Neural cell (in vitro differentiated cells): ENCODE results near the gene FCRL6.

Experiments
- EP300 ChIP-seq: fragments of 450-650 bp; conservative IDR thresholded peaks from 2 replicates; pipeline ENCODE4 v1.6.1; 2014; ENCODE audit warnings: antibody characterized with exemption, mild to moderate bottlenecking, moderate library complexity; ENCODE audit not compliant: poor library complexity, severe bottlenecking
- EZH2 ChIP-seq: fragments of 200-600, 300-800 bp; shearing (Covaris generic), sonication (generic); IDR thresholded peaks from 2 replicates; pipeline ENCODE4 v1.6.1; 2014; ENCODE audit warnings: antibody characterized with exemption, low read length, borderline replicate concordance, mild to moderate bottlenecking; ENCODE audit not compliant: insufficient read depth, poor library complexity, severe bottlenecking
- MXI1 ChIP-seq: fragments of 450-650 bp; conservative IDR thresholded peaks from 2 replicates; pipeline ENCODE4 v1.6.1; 2014; ENCODE audit warnings: antibody characterized with exemption, mild to moderate bottlenecking; ENCODE audit not compliant: poor library complexity, severe bottlenecking
- POLR2AphosphoS5 ChIP-seq: IDR thresholded peaks from 2 replicates; pipeline ENCODE4 v1.6.1; 2012
- RAD21 ChIP-seq: fragments of 450-650 bp; conservative IDR thresholded peaks from 2 replicates; pipeline ENCODE4 v1.6.1; 2014; ENCODE audit warnings: antibody characterized with exemption, mild to moderate bottlenecking, moderate library complexity
- TF ChIP-seq, protein P1 (sequence below): fragments of 450-650 bp; IDR thresholded peaks from 2 replicates; pipeline ENCODE4 v1.5.1; 2014; ENCODE audit warnings: antibody characterized with exemption, mild to moderate bottlenecking, moderate library complexity; ENCODE audit not compliant: poor library complexity, severe bottlenecking
- TF ChIP-seq, protein P2 (sequence below): IDR thresholded peaks from 2 replicates; pipeline ENCODE4 v1.6.1; 2012; ENCODE audit warnings: borderline replicate concordance

DNA sequence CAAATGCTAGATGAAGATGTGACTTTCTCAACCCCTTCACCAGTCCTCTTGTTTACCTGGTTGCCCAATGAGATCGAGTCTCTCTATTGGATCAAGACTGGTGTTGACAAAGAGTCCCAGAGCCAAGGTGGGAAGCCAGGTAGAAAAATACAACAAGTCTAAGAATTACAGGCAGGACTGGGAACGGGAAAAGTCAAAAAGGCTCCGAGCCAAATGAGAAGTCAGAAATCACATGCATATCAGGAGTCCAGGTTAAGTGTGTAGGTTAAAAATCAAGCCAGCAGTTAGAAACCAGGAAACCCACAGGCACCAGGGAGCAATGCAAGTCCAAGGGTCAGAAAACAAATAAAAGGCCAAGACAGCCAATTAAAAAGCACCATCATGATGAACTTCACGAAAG is 48.8 kb upstream of the FCRL6 start:
- TF ChIP-seq POLR2AphosphoS5 (no peak), EP300 (no peak), RAD21 (no peak), EZH2 (no peak), MXI1 (no peak)
- TF ChIP-seq, protein P1, sequence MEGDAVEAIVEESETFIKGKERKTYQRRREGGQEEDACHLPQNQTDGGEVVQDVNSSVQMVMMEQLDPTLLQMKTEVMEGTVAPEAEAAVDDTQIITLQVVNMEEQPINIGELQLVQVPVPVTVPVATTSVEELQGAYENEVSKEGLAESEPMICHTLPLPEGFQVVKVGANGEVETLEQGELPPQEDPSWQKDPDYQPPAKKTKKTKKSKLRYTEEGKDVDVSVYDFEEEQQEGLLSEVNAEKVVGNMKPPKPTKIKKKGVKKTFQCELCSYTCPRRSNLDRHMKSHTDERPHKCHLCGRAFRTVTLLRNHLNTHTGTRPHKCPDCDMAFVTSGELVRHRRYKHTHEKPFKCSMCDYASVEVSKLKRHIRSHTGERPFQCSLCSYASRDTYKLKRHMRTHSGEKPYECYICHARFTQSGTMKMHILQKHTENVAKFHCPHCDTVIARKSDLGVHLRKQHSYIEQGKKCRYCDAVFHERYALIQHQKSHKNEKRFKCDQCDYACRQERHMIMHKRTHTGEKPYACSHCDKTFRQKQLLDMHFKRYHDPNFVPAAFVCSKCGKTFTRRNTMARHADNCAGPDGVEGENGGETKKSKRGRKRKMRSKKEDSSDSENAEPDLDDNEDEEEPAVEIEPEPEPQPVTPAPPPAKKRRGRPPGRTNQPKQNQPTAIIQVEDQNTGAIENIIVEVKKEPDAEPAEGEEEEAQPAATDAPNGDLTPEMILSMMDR, result no peak
- TF ChIP-seq, protein P2, sequence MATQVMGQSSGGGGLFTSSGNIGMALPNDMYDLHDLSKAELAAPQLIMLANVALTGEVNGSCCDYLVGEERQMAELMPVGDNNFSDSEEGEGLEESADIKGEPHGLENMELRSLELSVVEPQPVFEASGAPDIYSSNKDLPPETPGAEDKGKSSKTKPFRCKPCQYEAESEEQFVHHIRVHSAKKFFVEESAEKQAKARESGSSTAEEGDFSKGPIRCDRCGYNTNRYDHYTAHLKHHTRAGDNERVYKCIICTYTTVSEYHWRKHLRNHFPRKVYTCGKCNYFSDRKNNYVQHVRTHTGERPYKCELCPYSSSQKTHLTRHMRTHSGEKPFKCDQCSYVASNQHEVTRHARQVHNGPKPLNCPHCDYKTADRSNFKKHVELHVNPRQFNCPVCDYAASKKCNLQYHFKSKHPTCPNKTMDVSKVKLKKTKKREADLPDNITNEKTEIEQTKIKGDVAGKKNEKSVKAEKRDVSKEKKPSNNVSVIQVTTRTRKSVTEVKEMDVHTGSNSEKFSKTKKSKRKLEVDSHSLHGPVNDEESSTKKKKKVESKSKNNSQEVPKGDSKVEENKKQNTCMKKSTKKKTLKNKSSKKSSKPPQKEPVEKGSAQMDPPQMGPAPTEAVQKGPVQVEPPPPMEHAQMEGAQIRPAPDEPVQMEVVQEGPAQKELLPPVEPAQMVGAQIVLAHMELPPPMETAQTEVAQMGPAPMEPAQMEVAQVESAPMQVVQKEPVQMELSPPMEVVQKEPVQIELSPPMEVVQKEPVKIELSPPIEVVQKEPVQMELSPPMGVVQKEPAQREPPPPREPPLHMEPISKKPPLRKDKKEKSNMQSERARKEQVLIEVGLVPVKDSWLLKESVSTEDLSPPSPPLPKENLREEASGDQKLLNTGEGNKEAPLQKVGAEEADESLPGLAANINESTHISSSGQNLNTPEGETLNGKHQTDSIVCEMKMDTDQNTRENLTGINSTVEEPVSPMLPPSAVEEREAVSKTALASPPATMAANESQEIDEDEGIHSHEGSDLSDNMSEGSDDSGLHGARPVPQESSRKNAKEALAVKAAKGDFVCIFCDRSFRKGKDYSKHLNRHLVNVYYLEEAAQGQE, result no peak
